Neuronal stem cell (in vitro differentiated cells): ENCODE data around the gene CTSZ.

Source experiments
- DNase-seq: peaks from one replicate; pipeline ENCODE4 v3.0.0-alpha.2; 2013; ENCODE audit warnings: low spot score
- H2AFZ ChIP-seq: one replicate; pipeline ENCODE4 v1.6.1; 2013; ENCODE audit warnings: mild to moderate bottlenecking, low read length, inconsistent platforms
- H2AK5ac ChIP-seq: 2 replicates; pipeline ENCODE4 v1.6.1; 2013; ENCODE audit warnings: low read depth, mild to moderate bottlenecking, inconsistent platforms, low read length, moderate library complexity, mixed read lengths
- H2BK120ac ChIP-seq: 2 replicates; pipeline ENCODE4 v1.6.1; 2013; ENCODE audit warnings: low read depth, mild to moderate bottlenecking, inconsistent platforms, low read length, moderate library complexity, mixed read lengths
- H2BK12ac ChIP-seq: one replicate; pipeline ENCODE4 v1.6.1; 2013; ENCODE audit warnings: low read length, inconsistent platforms
- H2BK15ac ChIP-seq: 2 replicates; pipeline ENCODE4 v1.6.1; 2013; ENCODE audit warnings: mild to moderate bottlenecking, low read length, inconsistent platforms, mixed read lengths
- H2BK5ac ChIP-seq: one replicate; pipeline ENCODE4 v1.6.1; 2013; ENCODE audit warnings: inconsistent platforms, mild to moderate bottlenecking, low read length, moderate library complexity
- H3K14ac ChIP-seq: one replicate; pipeline ENCODE4 v1.6.1; 2013; ENCODE audit warnings: low read length, inconsistent platforms
- H3K18ac ChIP-seq: 2 replicates; pipeline ENCODE4 v1.6.1; 2013; ENCODE audit warnings: low read length, inconsistent platforms
- H3K23ac ChIP-seq: 2 replicates; pipeline ENCODE4 v1.6.1; 2013; ENCODE audit warnings: low read depth, mild to moderate bottlenecking, mixed read lengths, low read length, inconsistent platforms; ENCODE audit not compliant: poor library complexity
- H3K27ac ChIP-seq: replicated peaks from 3 replicates; pipeline ENCODE4 v1.5.1; 2013; ENCODE audit warnings: low read length, inconsistent platforms
- H3K27me3 ChIP-seq, 3 experiments: 2 replicates each; pipeline ENCODE4 v1.6.1; 2013; ENCODE audit warnings: low read length in 3 of 3, mild to moderate bottlenecking in 2 of 3, inconsistent platforms in 1 of 3, low read depth in 1 of 3, mixed read lengths in 1 of 3, moderate library complexity in 1 of 3; ENCODE audit not compliant: control insufficient read depth in 3 of 3, insufficient read depth in 3 of 3
- H3K36me3 ChIP-seq, 2 donors: replicated peaks in 1 of 2; 2 replicates each; pipeline ENCODE4 v1.6.1; 2013; ENCODE audit warnings: low read length in 2 of 2; ENCODE audit not compliant: control insufficient read depth in 2 of 2, insufficient read depth in 2 of 2
- H3K4ac ChIP-seq: 2 replicates; pipeline ENCODE4 v1.6.1; 2013; ENCODE audit warnings: inconsistent platforms, mild to moderate bottlenecking, low read length, moderate library complexity
- H3K4me1 ChIP-seq, 2 donors: 1 replicate in 1 of 2; 2 replicates in 1 of 2; pipeline ENCODE4 v1.6.1; 2013; ENCODE audit warnings: low read length in 2 of 2, low read depth in 1 of 2; ENCODE audit not compliant: control insufficient read depth in 2 of 2, insufficient read depth in 1 of 2
- H3K4me2 ChIP-seq: one replicate; pipeline ENCODE4 v1.6.1; 2013; ENCODE audit warnings: mild to moderate bottlenecking, low read length, inconsistent platforms; ENCODE audit not compliant: insufficient read depth, poor library complexity, severe bottlenecking
- H3K4me3 ChIP-seq, 2 donors: 2 replicates each; pipeline ENCODE4 v1.5.1; 2013; ENCODE audit warnings: low read length in 2 of 2, mild to moderate bottlenecking in 2 of 2, inconsistent platforms in 1 of 2, moderate library complexity in 1 of 2
- H3K79me1 ChIP-seq: one replicate; pipeline ENCODE4 v1.6.1; 2013; ENCODE audit warnings: low read depth, mild to moderate bottlenecking, inconsistent platforms, low read length, moderate library complexity
- H3K9ac ChIP-seq: one replicate; pipeline ENCODE4 v1.6.1; 2013; ENCODE audit warnings: mild to moderate bottlenecking, low read depth, low read length, inconsistent platforms; ENCODE audit not compliant: poor library complexity
- H3K9me3 ChIP-seq, 2 donors: replicated peaks in 1 of 2; 2 replicates each; pipeline versions ENCODE3 to v1.6.1; 2013; ENCODE audit warnings: low read length in 2 of 2, mild to moderate bottlenecking in 2 of 2, inconsistent platforms in 1 of 2, low read depth in 1 of 2, mixed read lengths in 1 of 2, moderate library complexity in 1 of 2; ENCODE audit not compliant: control insufficient read depth in 2 of 2, insufficient read depth in 1 of 2
- H4K8ac ChIP-seq: one replicate; pipeline ENCODE4 v1.6.1; 2013; ENCODE audit warnings: low read depth, mild to moderate bottlenecking, inconsistent platforms, low read length, moderate library complexity
- H4K91ac ChIP-seq: one replicate; pipeline ENCODE4 v1.6.1; 2013; ENCODE audit warnings: low read length, low read depth, mild to moderate bottlenecking, inconsistent platforms; ENCODE audit not compliant: poor library complexity
- WGBS, 2 donors: extraction: QIAGEN DNeasy Blood & Tissue Kit; methylation state at CpG; one replicate each; pipeline ENCODE4 v1.1.7; 2013; ENCODE audit warnings: missing lambda C conversion rate in 2 of 2, mixed read lengths in 1 of 2; ENCODE audit not compliant: insufficient read length in 2 of 2, insufficient replicate concordance in 1 of 2; ENCODE audit errors: extremely low coverage in 2 of 2; 5-methylcytosine and 5-hydroxymethylcytosine counted together

The CTSZ gene

DNA sequence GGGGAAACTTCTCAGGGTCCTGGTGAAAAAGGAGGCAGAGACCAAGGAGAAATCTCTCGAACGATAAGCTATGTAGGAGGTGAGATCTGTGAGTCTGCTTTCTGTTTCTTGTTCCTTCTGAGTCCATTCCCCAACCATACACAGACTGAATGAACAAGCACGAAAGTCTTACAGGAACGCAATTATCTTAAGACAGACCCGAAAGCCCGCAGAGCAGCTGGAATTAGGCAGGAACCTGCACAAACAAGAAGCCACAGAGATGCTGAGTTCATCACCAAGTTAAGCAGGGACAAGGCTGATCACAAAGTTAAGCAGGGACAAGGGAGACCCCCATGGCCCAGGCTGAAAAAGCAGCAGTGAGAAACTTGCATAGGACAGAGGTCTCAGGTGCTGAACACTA, 47.4 kb downstream of the CTSZ start:
- H2BK5ac ChIP-seq, result no peak overlapping the region
- H3K4me3 ChIP-seq, result no peak overlapping the region
- H2AFZ ChIP-seq, result peak overlapping the region; percentile 29
- H3K27me3 ChIP-seq, result peaks cover 0 to 9% (median 0%) of the 10 kb centered on the region in 3 experiments
- DNase-seq, result no peak
- no peaks in the 10 kb centered on the region for H3K79me1 ChIP-seq
- H2BK120ac ChIP-seq, result no peak overlapping the region
- H3K4ac ChIP-seq, result no peak overlapping the region
- no peak overlapping the region for H3K4me2 ChIP-seq
- H3K14ac ChIP-seq, result peak overlapping the region; percentile 42
- H3K36me3 ChIP-seq, result no peaks in the 10 kb centered on the region
- H2AK5ac ChIP-seq, result no peak overlapping the region
- H3K9me3 ChIP-seq, result no peaks in the 10 kb centered on the region
- H3K9ac ChIP-seq, result no peak overlapping the region
- H2BK15ac ChIP-seq, result no peak overlapping the region
- no peak overlapping the region for H3K23ac ChIP-seq
- no peak overlapping the region for H3K18ac ChIP-seq
- no peak overlapping the region for H3K27ac ChIP-seq
- H2BK12ac ChIP-seq, result no peak overlapping the region
- WGBS, 2 donors, result no CpG with 5 or more reads among the region's 6 CpGs
- H4K91ac ChIP-seq, result no peak overlapping the region
- no peak overlapping the region for H4K8ac ChIP-seq
- H3K4me1 ChIP-seq, result no peaks in the 10 kb centered on the region

DNA sequence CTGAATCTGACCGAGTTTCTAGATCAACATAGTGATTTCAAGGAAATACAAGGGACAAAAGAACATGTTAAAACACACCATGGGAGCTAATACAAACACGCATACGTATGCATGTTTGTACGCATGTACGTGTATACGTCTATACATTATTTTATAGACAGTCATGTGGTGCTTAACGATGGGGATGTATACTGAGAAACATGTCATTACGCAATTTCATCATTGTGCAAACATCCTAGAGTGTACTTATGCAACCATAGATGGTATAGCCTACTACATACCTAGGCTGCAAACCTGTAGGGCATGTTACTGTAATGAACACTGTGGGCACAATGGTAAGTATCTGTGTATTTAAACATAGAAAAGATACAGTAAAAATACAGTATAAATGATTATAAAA, 51.0 kb downstream of the CTSZ start:
- Histone ChIP-seq H3K23ac (no peak overlapping the region), H3K14ac (no peak overlapping the region), H2AFZ (no peak overlapping the region), H3K4me1 (no peaks in the 10 kb centered on the region), H3K27ac (no peak overlapping the region), H3K36me3 (no peaks in the 10 kb centered on the region), H3K9me3 (no peaks in the 10 kb centered on the region), H2BK15ac (no peak overlapping the region), H3K18ac (no peak overlapping the region), H2BK120ac (no peak overlapping the region), H2AK5ac (no peak overlapping the region), H3K4me3 (no peak overlapping the region), H3K27me3 (peaks cover 0 to 3% (median 0%) of the 10 kb centered on the region in 3 experiments), H2BK12ac (no peak overlapping the region), H4K91ac (no peak overlapping the region), H3K79me1 (no peaks in the 10 kb centered on the region), H2BK5ac (no peak overlapping the region), H4K8ac (no peak overlapping the region), H3K9ac (no peak overlapping the region), H3K4ac (no peak overlapping the region), H3K4me2 (no peak overlapping the region)
- no CpG with 5 or more reads among the region's 8 CpGs for WGBS, 2 donors
- no peak for DNase-seq

DNA sequence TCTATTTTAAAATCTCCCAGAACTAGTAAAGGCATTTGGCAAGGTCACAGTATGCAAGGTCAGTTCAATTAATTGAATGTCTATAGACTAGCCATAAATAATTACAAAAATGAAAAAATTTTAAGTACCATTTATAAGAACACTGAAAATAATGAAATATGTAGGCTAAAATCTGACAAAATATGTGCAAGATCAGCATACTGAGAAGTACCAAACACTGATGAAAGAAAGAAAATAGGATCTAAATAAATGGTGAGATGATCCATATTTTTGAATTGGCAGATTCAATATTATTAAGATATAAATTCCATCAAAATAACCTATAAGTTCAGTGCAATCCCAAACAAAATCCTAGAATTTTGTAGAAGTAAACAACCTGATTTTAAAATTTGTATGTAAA, 54.0 kb downstream of the CTSZ start:
- Histone ChIP-seq H2BK12ac (no peak overlapping the region), H3K79me1 (no peaks in the 10 kb centered on the region), H3K9ac (no peak overlapping the region), H3K27me3 (peaks cover 0 to 5% (median 0%) of the 10 kb centered on the region in 3 experiments), H4K8ac (no peak overlapping the region), H3K36me3 (no peaks in the 10 kb centered on the region), H4K91ac (no peak overlapping the region), H3K23ac (no peak overlapping the region), H3K14ac (no peak overlapping the region), H2BK15ac (no peak overlapping the region), H2AK5ac (no peak overlapping the region), H2AFZ (no peak overlapping the region), H3K4me3 (no peak overlapping the region), H2BK5ac (no peak overlapping the region), H3K27ac (no peak overlapping the region), H3K4me1 (no peaks in the 10 kb centered on the region), H3K9me3 (no peaks in the 10 kb centered on the region), H2BK120ac (no peak overlapping the region), H3K4me2 (no peak overlapping the region), H3K18ac (no peak overlapping the region), H3K4ac (no peak overlapping the region)
- no peak for DNase-seq

DNA sequence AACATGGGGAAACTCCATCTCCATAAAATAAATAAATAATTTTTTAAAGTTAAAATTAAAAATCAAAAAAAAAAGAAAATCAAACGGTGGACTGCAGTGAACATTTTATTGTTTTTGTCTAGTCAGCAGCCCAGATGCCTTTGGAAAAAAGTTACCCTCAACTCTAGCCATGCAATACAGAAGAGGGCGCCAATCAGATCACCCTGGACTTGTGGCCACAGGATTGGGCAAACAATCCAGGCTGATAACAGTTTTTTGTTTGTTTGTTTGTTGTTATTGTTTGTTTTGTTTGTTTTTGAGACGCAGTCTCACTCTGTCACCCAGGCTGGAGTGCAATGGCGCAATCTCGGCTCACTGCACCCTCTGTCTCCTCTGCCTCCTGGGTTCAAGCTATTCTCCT, 56.5 kb downstream of the CTSZ start:
- Histone ChIP-seq H2BK120ac (no peak overlapping the region), H3K79me1 (no peaks in the 10 kb centered on the region), H4K91ac (no peak overlapping the region), H2BK15ac (no peak overlapping the region), H3K27ac (no peak overlapping the region), H3K9me3 (no peaks in the 10 kb centered on the region), H3K4me3 (no peak overlapping the region), H3K14ac (no peak overlapping the region), H3K9ac (no peak overlapping the region), H3K27me3 (peaks cover 0 to 7% (median 0%) of the 10 kb centered on the region in 3 experiments), H2BK5ac (no peak overlapping the region), H3K4me2 (no peak overlapping the region), H3K36me3 (no peaks in the 10 kb centered on the region), H2AK5ac (no peak overlapping the region), H3K23ac (no peak overlapping the region), H3K4ac (no peak overlapping the region), H2AFZ (no peak overlapping the region), H3K4me1 (no peaks in the 10 kb centered on the region), H4K8ac (no peak overlapping the region), H3K18ac (no peak overlapping the region), H2BK12ac (no peak overlapping the region)
- no peak for DNase-seq
- no CpG with 5 or more reads among the region's 5 CpGs for WGBS, 2 donors
